Left ventricle myocardium inferior (tissue), 1 donor: ENCODE data around the gene RGS16. TPM values are rescaled to one million over a fixed set of nuclear protein-coding genes. Genes with fewer than 3 reads are reported as not detected.

Experiments
- DNase-seq: peaks from one replicate; pipeline ENCODE4 v3.0.0-alpha.2; 2020
- H3K27ac ChIP-seq: fragments of 200-600 bp; replicated peaks from 2 replicates; pipeline ENCODE4 v1.8.0; 2021
- H3K27me3 ChIP-seq: fragments of 200-600 bp; 2 replicates; pipeline ENCODE4 v1.8.0; 2021; ENCODE audit warnings: low read depth
- H3K36me3 ChIP-seq: fragments of 200-600 bp; 2 replicates; pipeline ENCODE4 v1.8.0; 2021
- H3K4me1 ChIP-seq: fragments of 200-600 bp; 2 replicates; pipeline ENCODE4 v1.8.0; 2021
- H3K4me3 ChIP-seq: fragments of 200-600 bp; 2 replicates; pipeline ENCODE4 v1.8.0; 2021; ENCODE audit warnings: mild to moderate bottlenecking, moderate library complexity
- H3K9me3 ChIP-seq: fragments of 200-600 bp; replicated peaks from 2 replicates; pipeline ENCODE4 v1.8.0; 2021
- CTCF ChIP-seq: fragments of 200-600 bp; IDR thresholded peaks from 2 replicates; pipeline ENCODE4 v1.8.0; 2021; ENCODE audit warnings: antibody characterized with exemption, mild to moderate bottlenecking, borderline replicate concordance
- intact Hi-C: fragments of 100-400 bp; cut with micrococcal nuclease; formaldehyde crosslinking; loops from one replicate; pipeline ENCODE4 v1.11.0; 2022
- total RNA-seq: library from RNA; stranded (reverse); fragmentation: NEBNext Ultra II Directional; extraction: Animal tissue kit (Norgen Biotek cat#: 25700); gene quantifications from one replicate; pipeline ENCODE4 v1.2.1, GENCODE V29; 2021
- donor health status: DM: no; HTN: yes; CAD: no; lungs with severe emphysema.

RGS16 gene
- total RNA-seq, 1 donor from 2014 or later = 0.88 TPM

GRCh38 chr1:182556279-182556678 lies 47.9 kb downstream of the RGS16 start:
- TF ChIP-seq CTCF = no peak

GRCh38 chr1:182555493-182555892 lies 48.7 kb downstream of the RGS16 start:
- TF ChIP-seq CTCF = no peak
- no peak overlapping the region for H3K27ac ChIP-seq
- H3K36me3 ChIP-seq = no peaks in the 10 kb centered on the region
- peaks cover 14% of the 10 kb centered on the region for H3K9me3 ChIP-seq
- no peak overlapping the region for H3K4me3 ChIP-seq
- H3K27me3 ChIP-seq = no peaks in the 10 kb centered on the region
- DNase-seq = no peak
- no peaks in the 10 kb centered on the region for H3K4me1 ChIP-seq
- intact Hi-C loops = no loop called here

More at GRCh38 chr1:182556279-182556678, 47.9 kb downstream of the RGS16 start:
- intact Hi-C loops = no loop called here
- no peaks in the 10 kb centered on the region for H3K27me3 ChIP-seq
- no peaks in the 10 kb centered on the region for H3K36me3 ChIP-seq
- no peak overlapping the region for H3K4me3 ChIP-seq
- DNase-seq = no peak
- H3K9me3 ChIP-seq = peaks cover 14% of the 10 kb centered on the region
- H3K27ac ChIP-seq = no peak overlapping the region
- H3K4me1 ChIP-seq = no peaks in the 10 kb centered on the region

GRCh38 chr1:182552527-182552926 lies 51.7 kb downstream of the RGS16 start:
- no peak for TF ChIP-seq CTCF
- Histone ChIP-seq H3K4me1 (no peaks in the 10 kb centered on the region), H3K4me3 (no peak overlapping the region), H3K27me3 (no peaks in the 10 kb centered on the region), H3K36me3 (no peaks in the 10 kb centered on the region), H3K27ac (no peak overlapping the region), H3K9me3 (peaks cover 14% of the 10 kb centered on the region)
- no peak for DNase-seq
- intact Hi-C loops = no loop called here

GRCh38 chr1:182549811-182550210 lies 54.4 kb downstream of the RGS16 start:
- Histone ChIP-seq H3K4me1 (no peaks in the 10 kb centered on the region), H3K4me3 (no peak overlapping the region), H3K27me3 (peaks cover 4% of the 10 kb centered on the region), H3K27ac (no peak overlapping the region), H3K36me3 (no peaks in the 10 kb centered on the region), H3K9me3 (peaks cover 14% of the 10 kb centered on the region)
- DNase-seq = no peak
- no peak for TF ChIP-seq CTCF
- intact Hi-C loops = no loop called here

- Histone ChIP-seq H3K9me3 (peaks cover 14% of the 10 kb centered on the region), H3K36me3 (no peaks in the 10 kb centered on the region), H3K27ac (no peak overlapping the region), H3K4me1 (no peaks in the 10 kb centered on the region), H3K4me3 (no peak overlapping the region), H3K27me3 (peaks cover 8% of the 10 kb centered on the region)
- intact Hi-C loops = no loop called here
- TF ChIP-seq CTCF = no peak
- DNase-seq = no peak
These were observed 54.8 kb downstream of the RGS16 start for GRCh38 chr1:182549346-182549745.

Other genes with a start within 250 kb of the RGS16 start
- gene GLUL, start 212.6 kb downstream of the RGS16 start, total RNA-seq = 368 TPM
- not detected for gene TEDDM1, start 203.7 kb downstream of the RGS16 start, total RNA-seq
- not detected for gene RGSL1, start 154.2 kb downstream of the RGS16 start, total RNA-seq
- gene RNASEL, start 15.1 kb downstream of the RGS16 start, total RNA-seq = 3.5 TPM
- gene RGS8, start 80.2 kb upstream of the RGS16 start, total RNA-seq = 0.05 TPM
- 5.3 TPM for gene NPL, start 185.4 kb upstream of the RGS16 start, total RNA-seq
- 61.9 TPM for gene DHX9, start 235.0 kb upstream of the RGS16 start, total RNA-seq